ENCODE results near the gene ANAPC2. TPM values are rescaled to one million over a fixed set of nuclear protein-coding genes. Genes with fewer than 3 reads are reported as not detected.

Gene ANAPC2
- total RNA-seq, 1 donor from 2014 or later, result 73.2 TPM

DNA sequence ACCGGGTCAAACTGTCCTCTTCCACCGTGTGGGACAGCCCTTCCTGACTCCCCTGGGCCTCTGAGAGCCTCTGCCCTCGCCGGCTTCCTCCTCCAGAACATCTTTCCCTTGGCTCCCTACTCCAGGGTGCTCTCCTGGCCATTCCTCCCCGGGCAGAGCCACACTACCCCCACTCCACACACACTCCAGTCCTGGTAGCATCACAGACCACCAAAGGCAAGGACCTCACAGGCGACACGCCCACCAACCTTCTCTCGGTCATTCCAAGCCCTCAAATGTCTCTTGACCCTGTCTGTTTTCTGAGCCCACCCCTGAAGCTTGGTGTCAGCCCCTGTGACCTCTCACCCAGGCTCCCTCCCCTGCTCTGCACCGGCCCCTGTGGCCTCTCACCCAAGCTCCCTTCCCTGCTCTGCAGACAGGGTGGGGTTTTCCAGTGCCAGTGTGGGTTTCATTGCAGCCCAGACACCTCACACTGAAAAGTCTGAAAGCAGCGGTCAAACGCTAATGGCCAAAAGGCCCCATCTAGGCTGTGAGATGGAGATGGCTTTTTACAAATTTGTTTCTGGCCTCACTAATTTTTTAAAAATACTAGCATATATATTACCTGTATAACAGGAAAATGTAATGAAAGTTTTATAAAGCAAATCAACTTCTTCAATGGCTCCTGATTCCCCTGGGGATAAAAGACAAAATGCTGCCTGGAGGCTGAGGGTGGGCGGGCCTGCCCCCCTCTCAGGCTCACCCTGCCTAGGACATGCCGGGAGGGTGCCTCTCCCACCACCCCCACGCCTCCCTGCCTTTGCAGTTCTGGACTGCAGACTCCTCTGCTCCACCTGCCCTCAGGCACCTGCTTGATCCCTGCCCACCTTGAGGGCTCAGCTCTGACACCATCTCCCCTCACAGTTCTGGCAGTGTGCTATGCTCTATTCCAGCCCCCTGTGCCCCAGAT, 29.0 kb downstream of the ANAPC2 start:
- Mint-ChIP-seq H3K27me3 (peaks cover 64% of the 10 kb centered on the region), H3K9me3 (ENCODE audit: low read depth) (no peaks in the 10 kb centered on the region)
- TF ChIP-seq, protein P1, sequence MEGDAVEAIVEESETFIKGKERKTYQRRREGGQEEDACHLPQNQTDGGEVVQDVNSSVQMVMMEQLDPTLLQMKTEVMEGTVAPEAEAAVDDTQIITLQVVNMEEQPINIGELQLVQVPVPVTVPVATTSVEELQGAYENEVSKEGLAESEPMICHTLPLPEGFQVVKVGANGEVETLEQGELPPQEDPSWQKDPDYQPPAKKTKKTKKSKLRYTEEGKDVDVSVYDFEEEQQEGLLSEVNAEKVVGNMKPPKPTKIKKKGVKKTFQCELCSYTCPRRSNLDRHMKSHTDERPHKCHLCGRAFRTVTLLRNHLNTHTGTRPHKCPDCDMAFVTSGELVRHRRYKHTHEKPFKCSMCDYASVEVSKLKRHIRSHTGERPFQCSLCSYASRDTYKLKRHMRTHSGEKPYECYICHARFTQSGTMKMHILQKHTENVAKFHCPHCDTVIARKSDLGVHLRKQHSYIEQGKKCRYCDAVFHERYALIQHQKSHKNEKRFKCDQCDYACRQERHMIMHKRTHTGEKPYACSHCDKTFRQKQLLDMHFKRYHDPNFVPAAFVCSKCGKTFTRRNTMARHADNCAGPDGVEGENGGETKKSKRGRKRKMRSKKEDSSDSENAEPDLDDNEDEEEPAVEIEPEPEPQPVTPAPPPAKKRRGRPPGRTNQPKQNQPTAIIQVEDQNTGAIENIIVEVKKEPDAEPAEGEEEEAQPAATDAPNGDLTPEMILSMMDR (IDR thresholded peaks at IDR 0.05; ENCODE audit: unreplicated experiment), result no peak

DNA sequence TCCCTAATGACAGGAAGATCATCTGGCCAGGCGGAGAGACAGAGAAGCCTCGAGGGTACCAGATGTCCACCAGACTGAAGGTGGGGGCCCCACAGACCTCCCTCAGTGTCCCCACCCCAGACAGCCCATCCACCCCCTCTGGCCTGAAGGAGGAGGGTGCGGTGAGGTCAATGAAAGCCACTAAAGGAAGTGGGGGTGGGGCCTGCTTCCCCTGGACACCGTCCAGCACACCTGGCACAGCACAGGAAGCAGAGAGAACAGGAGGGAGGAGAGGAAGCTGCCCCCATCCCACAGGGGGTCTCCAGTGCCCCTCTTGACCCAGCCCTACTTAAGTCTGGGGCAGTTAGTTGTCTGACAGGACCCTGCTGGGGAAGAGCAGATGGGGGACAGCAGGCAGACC, 29.7 kb downstream of the ANAPC2 start:
- DNase-seq (ENCODE audit: low spot score, unreplicated experiment), result no peak
- Mint-ChIP-seq H3K4me1 (ENCODE audit: low read depth) (no peaks in the 10 kb centered on the region), H3K4me3 (ENCODE audit: low read depth) (no peak overlapping the region), H3K36me3 (ENCODE audit: insufficient read depth) (no peaks in the 10 kb centered on the region), H3K27me3 (peaks cover 60% of the 10 kb centered on the region), H3K27ac (no peak overlapping the region), H3K9me3 (ENCODE audit: low read depth) (no peaks in the 10 kb centered on the region)
- TF ChIP-seq, protein P1 (IDR thresholded peaks at IDR 0.05; ENCODE audit: unreplicated experiment), result no peak

More for the DNA sequence above, 29.0 kb downstream of the ANAPC2 start:
- H3K36me3 Mint-ChIP-seq (ENCODE audit: insufficient read depth), result no peaks in the 10 kb centered on the region
- H3K27ac Mint-ChIP-seq, result no peak overlapping the region
- no peaks in the 10 kb centered on the region for H3K4me1 Mint-ChIP-seq (ENCODE audit: low read depth)
- H3K4me3 Mint-ChIP-seq (ENCODE audit: low read depth), result no peak overlapping the region
- no peak for DNase-seq (ENCODE audit: low spot score, unreplicated experiment)

DNA sequence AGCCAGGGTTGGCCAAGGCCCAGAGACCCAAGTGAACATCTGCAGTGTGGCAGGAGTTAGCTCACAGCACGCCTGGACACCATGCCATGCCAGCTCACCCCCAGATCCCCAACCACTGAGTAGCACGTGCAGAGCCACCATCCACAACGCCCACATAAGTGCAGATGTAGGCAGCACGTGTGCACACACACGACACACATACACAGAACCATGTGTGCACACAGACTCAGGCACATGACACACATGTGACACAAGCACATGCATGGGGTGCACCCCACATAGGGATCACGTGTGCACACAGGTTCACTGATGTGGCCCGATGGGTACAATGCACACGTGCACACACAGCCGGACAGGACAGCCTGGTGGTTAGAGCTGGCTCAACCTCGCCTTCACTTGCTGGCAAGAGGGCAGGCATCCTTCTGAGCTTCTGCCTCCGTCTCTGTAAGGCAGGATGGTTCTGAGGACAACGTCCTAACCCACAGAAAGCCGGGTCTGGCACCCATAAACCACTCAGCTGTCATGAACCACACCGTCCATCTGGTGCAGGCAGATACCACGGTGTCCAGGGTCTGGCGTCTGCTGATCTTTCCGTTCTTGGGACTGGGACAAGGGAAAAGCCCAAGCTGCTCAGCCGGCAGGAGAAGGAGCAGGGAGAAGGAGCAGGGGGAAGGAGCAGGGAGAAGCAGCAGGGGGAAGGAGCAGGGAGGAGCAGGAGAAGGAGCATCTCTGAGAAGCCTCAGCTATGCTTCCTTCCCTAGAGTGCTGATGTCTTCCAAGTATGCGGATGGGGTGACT, 30.5 kb downstream of the ANAPC2 start:
- TF ChIP-seq, protein P1 (IDR thresholded peaks at IDR 0.05; ENCODE audit: unreplicated experiment), result no peak
- Mint-ChIP-seq H3K27me3 (peaks cover 53% of the 10 kb centered on the region), H3K27ac (no peak overlapping the region), H3K36me3 (ENCODE audit: insufficient read depth) (no peaks in the 10 kb centered on the region), H3K4me1 (ENCODE audit: low read depth) (no peaks in the 10 kb centered on the region), H3K4me3 (ENCODE audit: low read depth) (no peak overlapping the region), H3K9me3 (ENCODE audit: low read depth) (no peaks in the 10 kb centered on the region)
- DNase-seq (ENCODE audit: low spot score, unreplicated experiment), result no peak

DNA sequence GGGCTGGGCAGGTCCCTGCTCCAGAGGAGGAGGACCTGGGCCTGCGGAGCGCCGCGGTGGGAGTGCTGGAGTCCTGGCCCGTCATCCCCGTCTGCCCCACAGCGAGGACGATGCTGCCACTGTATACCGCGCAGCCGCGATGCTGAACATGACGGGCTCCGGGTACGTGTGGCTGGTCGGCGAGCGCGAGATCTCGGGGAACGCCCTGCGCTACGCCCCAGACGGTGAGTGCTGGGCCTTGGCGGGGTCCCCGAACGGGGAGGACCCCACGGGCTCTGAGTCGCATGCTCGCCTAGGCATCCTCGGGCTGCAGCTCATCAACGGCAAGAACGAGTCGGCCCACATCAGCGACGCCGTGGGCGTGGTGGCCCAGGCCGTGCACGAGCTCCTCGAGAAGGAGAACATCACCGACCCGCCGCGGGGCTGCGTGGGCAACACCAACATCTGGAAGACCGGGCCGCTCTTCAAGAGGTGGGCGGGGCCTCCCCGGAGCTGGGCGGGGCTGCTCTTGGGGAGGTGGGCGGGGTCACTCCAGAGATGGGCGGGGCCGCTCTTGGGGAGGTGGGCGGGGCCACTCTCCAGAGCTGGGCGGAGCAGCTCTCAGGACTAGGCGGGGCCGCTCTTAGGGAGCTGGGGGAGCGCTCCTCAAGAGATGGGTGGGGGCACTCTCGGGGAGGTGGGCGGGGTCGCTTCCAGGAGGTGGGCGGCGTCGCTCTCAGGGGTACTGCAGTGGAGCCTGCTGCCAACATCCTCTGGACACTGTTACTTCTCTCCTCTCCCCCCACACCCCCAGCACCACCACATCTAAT, 31.6 kb downstream of the ANAPC2 start:
- DNase-seq (ENCODE audit: low spot score, unreplicated experiment), result no peak
- TF ChIP-seq, protein P1 (IDR thresholded peaks at IDR 0.05; ENCODE audit: unreplicated experiment), result no peak
- H3K36me3 Mint-ChIP-seq (ENCODE audit: insufficient read depth), result no peaks in the 10 kb centered on the region
- peaks cover 49% of the 10 kb centered on the region for H3K27me3 Mint-ChIP-seq
- H3K27ac Mint-ChIP-seq, result no peak overlapping the region
- H3K4me1 Mint-ChIP-seq (ENCODE audit: low read depth), result no peaks in the 10 kb centered on the region
- no peak overlapping the region for H3K4me3 Mint-ChIP-seq (ENCODE audit: low read depth)
- H3K9me3 Mint-ChIP-seq (ENCODE audit: low read depth), result no peaks in the 10 kb centered on the region
